ENCODE results near the gene ITIH1. TPM values are rescaled to one million over a fixed set of nuclear protein-coding genes. Genes with fewer than 3 reads are reported as not detected.

The ITIH1 gene
- total RNA-seq: not detected in 2 replicates

DNA sequence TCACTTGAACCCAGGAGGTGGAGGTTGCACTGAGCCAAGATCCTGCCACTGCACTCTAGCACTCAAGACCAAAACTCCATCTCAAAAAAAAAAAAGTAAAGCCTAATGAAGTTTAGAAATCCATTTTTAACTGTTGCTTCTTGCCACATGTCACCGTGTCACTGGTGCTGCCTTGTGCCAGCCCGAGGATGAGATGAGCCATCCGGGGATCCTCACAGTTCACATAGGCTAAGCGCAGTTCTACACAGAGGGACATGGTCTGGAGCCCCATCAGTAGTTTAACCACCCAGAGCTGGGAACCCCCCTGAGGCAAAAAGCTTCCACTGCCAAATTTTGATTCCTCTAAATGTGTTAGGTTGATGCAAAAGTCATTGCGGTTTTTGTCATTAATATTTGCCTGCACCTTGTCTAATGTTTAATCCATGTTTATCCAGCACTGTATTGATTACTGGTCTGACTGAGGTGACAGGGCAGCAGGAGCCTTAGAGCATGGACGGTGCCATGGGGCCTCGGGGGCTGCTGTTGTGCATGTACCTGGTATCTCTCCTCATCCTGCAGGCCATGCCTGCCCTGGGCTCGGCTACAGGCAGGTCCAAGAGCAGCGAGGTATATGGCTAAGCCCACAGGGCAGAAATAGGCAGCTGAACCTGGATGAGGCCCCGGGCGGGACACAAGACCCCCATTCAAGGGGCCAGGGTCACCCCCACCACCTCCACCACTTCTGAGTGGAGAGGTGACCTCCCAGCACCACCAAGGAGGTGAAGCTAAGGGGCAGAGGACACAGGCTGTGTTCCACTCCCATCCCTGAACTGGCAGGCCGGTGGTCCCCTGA, at the start of gene ITIH1:
ITIH1 (plus strand) TSS at position 473 of the 832 bp plus-strand sequence; CDS start at position 490, 17 bp downstream.

GRCh38 chr3:52770496-52771333, 6.7 kb upstream of the ITIH1 start, which contains the start of gene NEK4:
TSS of gene NEK4 (minus strand) at chr3:52770940. CDS start at chr3:52770746, 194 bp downstream.

DNA sequence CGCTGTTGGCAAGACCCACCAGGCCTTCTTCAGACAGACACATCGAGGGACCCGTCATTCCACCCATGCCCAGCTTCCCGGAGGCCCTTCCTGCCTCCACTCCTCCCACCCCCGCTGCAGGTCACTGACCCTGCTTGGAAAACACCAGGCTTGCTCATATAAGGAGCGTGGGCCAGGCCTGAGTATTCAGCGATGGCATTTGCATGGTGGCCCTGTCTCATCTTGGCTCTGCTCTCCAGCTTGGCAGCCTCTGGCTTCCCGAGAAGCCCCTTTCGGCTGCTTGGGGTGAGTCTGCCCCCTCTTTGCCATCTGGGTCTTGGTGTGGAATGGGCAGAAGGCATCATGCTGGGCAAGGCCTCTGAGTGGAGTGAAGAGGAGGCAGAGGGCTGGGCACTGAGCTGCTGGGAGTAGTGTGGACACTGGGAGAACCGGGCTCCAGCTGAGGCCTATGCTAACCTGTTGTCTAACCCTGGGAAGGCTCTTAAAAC, 17.3 kb downstream of the ITIH1 start, which contains the start of gene ITIH3:
ITIH3 (plus strand) TSS at position 185 of the 488 bp plus-strand sequence; CDS start at position 193, 8 bp downstream.

GRCh38 chr3:52830535-52831258, 53.3 kb downstream of the ITIH1 start, which contains the start of gene ITIH4:
TSS of gene ITIH4 (minus strand) at chr3:52830672. CDS start at chr3:52830642, 30 bp downstream.

DNA sequence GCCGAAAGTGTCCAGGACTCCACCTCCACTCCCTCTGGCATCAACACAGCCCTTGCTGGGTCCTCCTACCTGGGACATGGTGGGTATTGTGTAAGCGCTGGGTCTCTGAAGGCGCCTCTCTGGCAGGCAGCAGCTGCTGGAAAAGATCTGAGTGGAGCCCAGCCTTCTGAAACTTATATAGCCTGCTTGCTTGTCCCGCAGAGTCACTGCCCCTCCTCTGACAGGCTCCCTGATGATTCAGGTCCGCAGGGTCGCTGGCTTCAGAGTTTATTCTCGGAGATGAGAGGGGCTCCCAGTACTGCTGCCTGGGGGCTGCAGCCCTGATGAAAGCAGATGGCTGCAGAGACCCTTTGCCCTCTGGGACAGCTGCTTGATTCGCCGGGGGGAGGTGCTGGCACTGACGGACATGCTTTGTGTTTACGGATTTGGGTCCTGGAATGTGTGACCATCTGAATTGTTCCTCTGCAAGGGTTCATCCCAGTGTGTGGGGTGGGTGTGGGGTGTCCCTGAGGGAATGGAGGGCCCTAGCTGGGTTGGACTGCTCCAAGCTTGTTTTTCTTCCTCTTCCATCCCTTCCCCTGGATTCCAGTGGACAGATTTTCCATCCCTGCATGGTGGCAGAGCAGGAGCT, 57.6 kb downstream of the ITIH1 start, which contains the start of gene MUSTN1:
MUSTN1 (minus strand) TSS at position 149 of the 631 bp plus-strand sequence; CDS start at position 78, 71 bp downstream.

Other genes with a start within 250 kb of the ITIH1 start
- 61.9 and 80.4 TPM in 2 replicates for gene NT5DC2, start 243.7 kb upstream of the ITIH1 start, total RNA-seq
- 7.3 and 11.6 TPM in 2 replicates for gene UQCC5, start 241.0 kb upstream of the ITIH1 start, total RNA-seq
- gene PBRM1, start 91.7 kb upstream of the ITIH1 start, total RNA-seq: 50.8 and 60.8 TPM in 2 replicates
- 121 and 123 TPM in 2 replicates for gene GNL3, start 91.6 kb upstream of the ITIH1 start, total RNA-seq
- gene GLT8D1, start 71.8 kb upstream of the ITIH1 start, total RNA-seq: 60.3 and 96.1 TPM in 2 replicates
- gene SPCS1, start 71.5 kb upstream of the ITIH1 start, total RNA-seq: 34.4 and 36.6 TPM in 2 replicates
- gene NEK4, start 6.7 kb upstream of the ITIH1 start, total RNA-seq: 14.8 and 18.7 TPM in 2 replicates
- gene ITIH3, start 17.2 kb downstream of the ITIH1 start, total RNA-seq: 0.09 TPM in 1 of 2 replicates, not detected in the other
- 0.38 and 0.72 TPM in 2 replicates for gene ITIH4, start 53.1 kb downstream of the ITIH1 start, total RNA-seq
- gene MUSTN1, start 57.4 kb downstream of the ITIH1 start, total RNA-seq: not detected in 2 replicates
- 11.2 and 12.4 TPM in 2 replicates for gene STIMATE, start 119.9 kb downstream of the ITIH1 start, total RNA-seq

All from endothelial cell of coronary artery (primary cell).